Measurements from ENCODE around the gene RAET1L.
"Not testable (repeated sequence)": the region's sequence is repeated elsewhere in the genome, so short reads cannot be mapped to it uniquely, and the experiment has no call there.

- TF ChIP-seq, protein P1, sequence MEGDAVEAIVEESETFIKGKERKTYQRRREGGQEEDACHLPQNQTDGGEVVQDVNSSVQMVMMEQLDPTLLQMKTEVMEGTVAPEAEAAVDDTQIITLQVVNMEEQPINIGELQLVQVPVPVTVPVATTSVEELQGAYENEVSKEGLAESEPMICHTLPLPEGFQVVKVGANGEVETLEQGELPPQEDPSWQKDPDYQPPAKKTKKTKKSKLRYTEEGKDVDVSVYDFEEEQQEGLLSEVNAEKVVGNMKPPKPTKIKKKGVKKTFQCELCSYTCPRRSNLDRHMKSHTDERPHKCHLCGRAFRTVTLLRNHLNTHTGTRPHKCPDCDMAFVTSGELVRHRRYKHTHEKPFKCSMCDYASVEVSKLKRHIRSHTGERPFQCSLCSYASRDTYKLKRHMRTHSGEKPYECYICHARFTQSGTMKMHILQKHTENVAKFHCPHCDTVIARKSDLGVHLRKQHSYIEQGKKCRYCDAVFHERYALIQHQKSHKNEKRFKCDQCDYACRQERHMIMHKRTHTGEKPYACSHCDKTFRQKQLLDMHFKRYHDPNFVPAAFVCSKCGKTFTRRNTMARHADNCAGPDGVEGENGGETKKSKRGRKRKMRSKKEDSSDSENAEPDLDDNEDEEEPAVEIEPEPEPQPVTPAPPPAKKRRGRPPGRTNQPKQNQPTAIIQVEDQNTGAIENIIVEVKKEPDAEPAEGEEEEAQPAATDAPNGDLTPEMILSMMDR (conservative IDR thresholded peaks at IDR 0.05 in 1 of 2, IDR thresholded peaks at IDR 0.05 in 1 of 2; ENCODE audit: low read depth in 1 of 2, low read length in 2 of 2): not testable (repeated sequence)
- TF ChIP-seq EZH2 (IDR thresholded peaks at IDR 0.05; ENCODE audit: low read length, missing control alignments): not testable (repeated sequence)
These were observed 11.3 kb downstream of the RAET1L start for GRCh38 chr6:150013785-150014622.

Data from fibroblast of lung (primary cell).